NCI-H1436 treated with DMSO at 0.1 percent for 48 hours (cell line): ENCODE measurements around the gene SLC22A7.

ENCODE experiments used
- DNase-seq: peaks from one replicate; lab custom pipeline; 2025; lab: John Stamatoyannopoulos, UW

Gene SLC22A7, protein sequence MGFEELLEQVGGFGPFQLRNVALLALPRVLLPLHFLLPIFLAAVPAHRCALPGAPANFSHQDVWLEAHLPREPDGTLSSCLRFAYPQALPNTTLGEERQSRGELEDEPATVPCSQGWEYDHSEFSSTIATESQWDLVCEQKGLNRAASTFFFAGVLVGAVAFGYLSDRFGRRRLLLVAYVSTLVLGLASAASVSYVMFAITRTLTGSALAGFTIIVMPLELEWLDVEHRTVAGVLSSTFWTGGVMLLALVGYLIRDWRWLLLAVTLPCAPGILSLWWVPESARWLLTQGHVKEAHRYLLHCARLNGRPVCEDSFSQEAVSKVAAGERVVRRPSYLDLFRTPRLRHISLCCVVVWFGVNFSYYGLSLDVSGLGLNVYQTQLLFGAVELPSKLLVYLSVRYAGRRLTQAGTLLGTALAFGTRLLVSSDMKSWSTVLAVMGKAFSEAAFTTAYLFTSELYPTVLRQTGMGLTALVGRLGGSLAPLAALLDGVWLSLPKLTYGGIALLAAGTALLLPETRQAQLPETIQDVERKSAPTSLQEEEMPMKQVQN

DNA sequence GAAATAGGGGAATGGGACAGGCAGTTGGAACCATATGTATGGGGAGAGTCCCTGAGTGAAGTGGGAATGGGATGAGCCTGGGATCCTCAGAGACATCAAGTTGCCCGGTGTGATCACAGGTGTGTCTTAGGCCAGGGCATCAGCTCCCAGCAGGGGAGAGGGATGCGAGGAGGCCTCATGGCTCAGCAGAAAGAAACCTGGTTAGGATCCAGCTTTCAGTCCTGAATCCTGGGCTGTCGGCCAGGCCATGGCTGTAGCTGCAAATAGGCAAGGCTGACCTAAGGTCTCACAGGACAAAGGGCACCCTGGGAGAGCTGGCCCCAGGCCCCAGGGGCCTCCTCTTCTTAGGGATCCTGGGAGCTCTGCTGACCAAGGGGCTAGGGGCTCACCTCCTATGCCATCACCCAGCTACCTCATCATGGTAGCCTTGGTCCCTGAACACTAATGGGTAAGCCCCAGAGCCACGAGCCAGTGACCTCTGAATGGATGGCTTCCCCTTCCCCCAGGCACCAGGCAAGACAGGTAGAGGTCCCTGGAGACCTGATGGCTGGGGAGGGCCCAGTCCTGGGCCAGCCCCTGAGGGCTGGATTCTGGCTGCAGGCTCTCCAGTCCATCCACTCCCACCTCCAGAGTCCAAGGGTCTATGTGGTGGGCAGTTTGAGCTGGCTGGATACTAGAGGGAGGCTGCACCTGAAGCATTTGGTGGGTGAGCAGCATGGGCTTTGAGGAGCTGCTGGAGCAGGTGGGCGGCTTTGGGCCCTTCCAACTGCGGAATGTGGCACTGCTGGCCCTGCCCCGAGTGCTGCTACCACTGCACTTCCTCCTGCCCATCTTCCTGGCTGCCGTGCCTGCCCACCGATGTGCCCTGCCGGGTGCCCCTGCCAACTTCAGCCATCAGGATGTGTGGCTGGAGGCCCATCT lies at the start of gene SLC22A7:
Gene SLC22A7, plus strand, starts transcription at position 617 of the 921 bp plus-strand sequence. Its CDS starts 99 bp downstream, at position 716.
- no peak for DNase-seq

DNA sequence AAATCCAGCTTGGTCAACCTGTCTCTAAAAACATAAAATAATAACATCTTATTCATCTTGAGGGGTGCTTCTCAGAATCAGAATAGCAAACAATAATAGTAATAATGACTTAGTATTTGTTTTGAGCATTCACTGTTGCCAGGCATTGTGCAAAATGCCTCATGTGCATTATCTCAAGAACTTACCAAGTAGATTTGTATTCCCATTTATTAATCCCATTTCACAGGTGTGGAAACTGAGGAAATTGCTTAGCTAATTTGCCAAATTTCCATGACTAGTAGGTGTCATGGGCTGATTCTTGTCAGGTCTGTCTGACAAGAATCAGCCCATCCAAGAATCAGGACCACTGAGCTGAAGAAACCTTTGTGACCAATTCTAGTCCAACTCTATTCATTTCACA lies 49.3 kb upstream of the SLC22A7 start:
- DNase-seq, result no peak

DNA sequence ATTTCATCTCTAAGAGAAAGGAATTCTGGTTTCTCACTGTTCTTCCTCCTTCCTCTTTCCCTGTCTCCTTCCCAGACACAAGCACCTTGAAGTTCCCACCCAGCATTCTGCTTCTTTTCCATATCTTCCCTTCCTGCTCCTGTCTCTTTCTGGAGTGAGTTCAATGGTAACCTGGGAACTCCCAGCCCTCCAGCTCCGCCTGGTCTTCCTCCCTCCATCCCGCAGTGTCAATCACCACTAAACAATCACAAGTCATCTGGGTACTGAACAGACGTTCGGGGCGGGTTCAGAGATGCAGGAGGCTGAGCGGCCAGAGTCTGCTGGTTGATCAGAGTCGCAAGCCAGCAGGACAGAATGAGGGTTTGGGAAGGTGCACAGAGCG lies 47.1 kb upstream of the SLC22A7 start:
- no peak for DNase-seq

DNA sequence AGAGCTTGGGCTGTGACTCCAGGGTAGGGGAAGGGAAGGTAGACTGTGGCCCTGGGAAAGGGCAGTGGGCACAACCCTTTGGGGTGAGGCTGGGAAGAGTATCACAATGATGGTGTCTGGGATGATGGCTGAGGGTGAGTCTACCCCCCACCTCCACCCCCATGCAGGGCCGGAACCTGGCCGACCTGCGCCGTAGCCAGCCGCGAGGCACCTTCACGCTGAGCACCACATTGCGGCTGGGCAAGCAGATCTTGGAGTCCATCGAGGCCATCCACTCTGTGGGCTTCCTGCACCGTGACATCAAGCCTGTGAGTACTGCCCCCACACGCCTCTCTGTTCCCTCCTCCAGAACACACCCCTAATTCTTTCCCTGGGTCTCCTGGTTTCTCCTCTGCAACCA lies 44.7 kb upstream of the SLC22A7 start:
- DNase-seq, result no peak

DNA sequence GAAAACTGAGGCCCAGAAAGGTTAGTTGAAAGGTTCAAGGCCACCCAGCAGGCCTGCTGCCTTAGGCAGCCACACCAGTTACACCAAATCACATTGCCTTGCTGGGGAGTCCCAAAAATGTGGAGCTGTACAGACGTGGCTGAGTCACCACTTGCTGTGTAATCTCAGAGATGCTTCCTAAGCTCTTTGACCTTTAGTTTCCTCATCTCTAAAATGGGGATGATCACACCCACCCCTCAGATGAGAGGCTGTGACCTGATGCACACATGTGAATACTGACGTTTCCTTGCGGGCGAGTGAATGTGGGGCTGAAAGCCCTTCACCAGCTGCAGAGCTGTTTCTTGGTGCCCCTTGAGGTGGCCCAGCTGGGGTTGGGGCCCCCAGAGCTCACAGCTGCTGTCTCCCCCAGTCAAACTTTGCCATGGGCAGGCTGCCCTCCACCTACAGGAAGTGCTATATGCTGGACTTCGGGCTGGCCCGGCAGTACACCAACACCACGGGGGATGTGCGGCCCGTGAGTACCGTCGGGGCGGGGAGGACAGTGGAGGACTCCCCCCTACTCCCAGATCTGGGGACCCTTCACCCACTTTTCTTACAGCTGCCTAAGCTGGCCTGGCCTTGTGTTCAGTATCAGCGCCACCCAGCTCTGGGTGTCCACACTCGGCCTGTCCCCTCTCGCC lies 43.8 kb upstream of the SLC22A7 start:
- no peak for DNase-seq

DNA sequence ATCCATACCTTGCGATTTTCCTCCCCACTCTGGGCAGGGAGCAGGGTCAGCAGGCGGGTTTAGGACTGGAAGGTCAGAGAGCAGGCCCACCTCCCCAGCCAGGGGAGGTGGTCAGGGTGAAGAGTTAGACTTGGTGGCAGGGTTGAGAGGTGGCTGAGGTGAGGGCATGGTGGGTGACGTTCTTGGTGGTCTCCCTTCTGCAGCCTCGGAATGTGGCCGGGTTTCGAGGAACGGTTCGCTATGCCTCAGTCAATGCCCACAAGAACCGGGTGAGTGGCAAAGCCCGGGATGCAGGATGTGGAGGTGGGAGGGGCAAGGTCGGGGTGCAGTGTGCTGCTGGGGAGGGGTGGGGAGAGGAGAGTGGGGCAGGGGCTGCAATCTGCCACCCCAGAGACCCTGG lies 43.2 kb upstream of the SLC22A7 start:
- DNase-seq, result no peak

GRCh38 chr6:43255408-43256054 lies 42.5 kb upstream of the SLC22A7 start:
- DNase-seq, result no peak

GRCh38 chr6:43256670-43257366 lies 41.2 kb upstream of the SLC22A7 start:
- DNase-seq, result no peak

GRCh38 chr6:43257367-43258145 lies 40.5 kb upstream of the SLC22A7 start:
- no peak for DNase-seq

DNA sequence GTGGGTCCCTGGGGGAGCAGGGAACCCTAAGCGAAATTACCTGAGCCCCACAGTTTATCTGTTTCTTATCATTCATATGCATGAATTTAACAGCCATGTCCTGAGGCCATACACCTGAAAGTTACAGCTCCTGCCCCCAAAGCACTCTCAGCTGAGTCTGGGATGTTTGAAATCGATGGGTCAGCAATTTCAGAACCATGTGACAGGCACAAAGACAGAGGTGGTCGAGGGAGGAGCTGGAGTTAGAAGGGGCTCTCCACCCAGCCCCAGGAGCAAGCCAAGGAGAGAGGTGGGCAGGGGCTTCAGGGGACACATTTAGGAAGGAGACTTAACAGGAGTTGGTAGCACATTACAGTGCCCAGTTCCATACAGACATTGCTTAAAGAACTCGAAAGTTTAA lies 39.9 kb upstream of the SLC22A7 start:
- no peak for DNase-seq

DNA sequence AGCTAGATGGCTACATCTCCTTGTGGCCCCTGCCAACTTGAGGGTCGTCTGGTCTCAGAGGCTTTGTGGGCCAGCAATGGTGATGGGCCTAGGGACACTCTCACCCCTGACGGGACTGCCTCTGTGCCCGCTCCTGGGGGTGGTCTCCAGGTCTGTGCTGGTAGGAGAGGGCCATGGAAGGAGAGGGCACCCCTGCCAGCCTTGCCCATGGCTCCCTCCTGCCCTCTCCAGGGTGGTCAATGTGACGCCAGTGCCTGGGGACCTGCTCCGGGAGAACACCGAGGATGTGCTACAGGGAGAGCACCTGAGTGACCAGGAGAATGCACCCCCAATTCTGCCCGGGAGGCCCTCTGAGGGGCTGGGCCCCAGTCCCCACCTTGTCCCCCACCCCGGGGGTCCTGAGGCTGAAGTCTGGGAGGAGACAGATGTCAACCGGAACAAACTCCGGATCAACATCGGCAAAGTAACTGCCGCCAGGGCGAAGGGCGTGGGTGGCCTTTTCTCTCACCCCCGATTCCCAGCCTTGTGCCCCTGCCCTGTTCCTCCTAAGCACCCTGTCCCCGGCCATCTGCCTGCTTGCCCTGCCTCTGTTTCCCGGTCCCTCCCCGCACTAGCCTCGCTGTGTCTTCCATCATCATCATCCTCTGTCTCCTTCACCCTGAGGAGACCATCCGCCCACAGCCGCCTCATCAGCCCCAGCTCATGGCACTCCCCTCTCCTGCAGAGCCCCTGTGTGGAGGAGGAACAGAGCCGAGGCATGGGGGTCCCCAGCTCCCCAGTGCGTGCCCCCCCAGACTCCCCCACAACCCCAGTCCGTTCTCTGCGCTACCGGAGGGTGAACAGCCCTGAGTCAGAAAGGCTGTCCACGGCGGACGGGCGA lies 39.0 kb upstream of the SLC22A7 start:
- no peak for DNase-seq

DNA sequence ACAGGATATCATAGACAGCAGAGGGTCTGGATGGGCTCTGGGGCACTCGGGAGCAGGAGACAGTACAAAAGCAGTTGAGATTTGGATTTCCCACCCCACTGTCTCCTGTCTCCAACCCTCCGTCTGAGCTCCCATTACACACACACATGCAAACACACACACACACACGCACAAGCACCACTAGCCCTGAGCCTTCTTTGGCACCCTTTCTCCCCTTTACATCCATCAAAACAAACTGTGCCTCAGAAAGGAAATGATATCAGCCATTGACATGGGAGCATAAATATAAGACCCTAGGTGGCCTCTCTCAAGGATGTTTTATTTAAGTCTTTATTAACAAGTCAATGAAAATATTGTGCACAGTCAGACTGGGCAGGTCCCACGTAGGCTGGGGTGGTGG lies 37.3 kb upstream of the SLC22A7 start:
- DNase-seq, result no peak

GRCh38 chr6:43261198-43261597 lies 36.9 kb upstream of the SLC22A7 start:
- no peak for DNase-seq

DNA sequence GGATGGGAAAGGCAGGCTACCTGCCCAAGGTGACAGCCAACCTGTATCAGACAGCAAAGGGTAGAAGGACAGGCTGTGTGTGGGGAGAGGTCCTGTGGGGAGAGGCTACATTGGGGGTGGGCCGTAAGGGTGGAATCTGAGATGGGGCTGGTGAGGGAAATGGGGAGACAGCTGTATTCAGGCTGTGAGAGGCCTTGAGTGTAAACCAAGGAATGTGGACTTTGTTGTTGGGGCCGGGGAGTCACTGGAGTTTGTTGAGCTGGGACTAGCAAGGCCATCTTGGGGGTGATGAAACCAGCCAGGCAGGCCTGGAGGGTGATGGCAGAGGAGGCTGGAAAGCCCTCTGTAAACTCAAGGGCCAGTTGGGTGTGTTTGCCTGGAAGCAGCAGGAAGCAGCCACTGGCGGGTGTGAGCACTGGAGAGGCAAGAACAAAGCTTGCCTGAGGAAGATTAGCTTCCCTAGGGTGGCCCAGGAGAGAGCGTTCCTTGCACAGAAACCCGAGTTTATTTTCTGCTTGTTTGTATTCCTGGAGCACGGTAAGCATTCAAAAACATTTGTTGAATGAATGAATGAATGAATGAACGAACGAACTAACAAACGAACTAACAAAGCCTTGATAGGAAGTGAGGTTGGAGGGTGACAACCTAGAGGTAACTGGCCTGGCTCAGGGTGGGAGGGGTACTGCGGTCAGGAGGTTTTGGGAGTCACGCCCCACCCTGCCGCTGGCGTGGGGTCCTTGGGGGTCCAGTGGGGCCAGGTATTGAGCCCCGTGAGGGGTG lies 35.9 kb upstream of the SLC22A7 start:
- no peak for DNase-seq

GRCh38 chr6:43262780-43263313 lies 35.2 kb upstream of the SLC22A7 start:
- DNase-seq, result no peak

GRCh38 chr6:43263314-43264178 lies 34.5 kb upstream of the SLC22A7 start:
- no peak for DNase-seq

DNA sequence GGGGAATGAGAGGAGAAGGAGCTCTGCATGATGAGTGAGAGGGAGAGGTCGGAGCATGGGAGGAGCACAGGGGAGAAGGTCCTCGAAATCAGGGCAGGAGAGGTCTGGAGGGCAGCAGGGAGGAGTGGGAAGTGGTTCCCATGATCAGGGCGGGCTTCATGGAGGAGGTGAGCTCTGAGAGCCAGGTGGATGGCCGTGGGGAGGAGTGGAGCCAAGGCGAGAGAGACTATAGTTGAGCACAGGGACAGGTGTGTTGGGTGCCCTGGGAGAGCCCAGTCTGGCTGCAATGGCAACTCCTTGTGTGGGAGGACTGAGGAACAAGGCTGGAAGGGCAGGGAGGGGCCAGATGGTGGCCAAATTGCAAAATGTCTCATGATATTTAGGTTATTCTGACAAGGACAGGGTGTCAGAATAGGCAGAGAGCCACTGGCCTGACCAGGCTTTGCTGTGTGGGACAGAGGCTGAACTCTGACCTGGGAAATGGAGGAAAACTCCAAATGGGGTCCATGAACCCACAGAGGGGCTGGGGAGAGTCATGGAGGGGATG lies 33.4 kb upstream of the SLC22A7 start:
- DNase-seq, result no peak
